ENCODE results near the gene RSPH4A.

RSPH4A gene

GRCh38 chr6:116624036-116624805 lies 7.9 kb downstream of the RSPH4A start:
- TF ChIP-seq TAF1 (IDR thresholded peaks at IDR 0.05; ENCODE audit: borderline replicate concordance, insufficient read depth, low read length) (no peak), FOXP2 (optimal IDR thresholded peaks at IDR 0.05; ENCODE audit: borderline replicate concordance, extremely low read depth, extremely low read length, insufficient read depth) (no peak), SIN3A (IDR thresholded peaks at IDR 0.05; ENCODE audit: borderline replicate concordance, insufficient read depth, low read length) (no peak), REST (IDR thresholded peaks at IDR 0.05; ENCODE audit: insufficient read depth in 1 of 2, low read depth in 2 of 2, low read length in 2 of 2) (no peak), POLR2AphosphoS5 (IDR thresholded peaks at IDR 0.05; ENCODE audit: low read depth, low read length) (no peak)

- no peak for TF ChIP-seq SIN3A (IDR thresholded peaks at IDR 0.05; ENCODE audit: borderline replicate concordance, insufficient read depth, low read length)
- TF ChIP-seq TAF1 (IDR thresholded peaks at IDR 0.05; ENCODE audit: borderline replicate concordance, insufficient read depth, low read length) = no peak
- TF ChIP-seq POLR2AphosphoS5 (IDR thresholded peaks at IDR 0.05; ENCODE audit: low read depth, low read length) = no peak
- no peak for TF ChIP-seq REST (IDR thresholded peaks at IDR 0.05; ENCODE audit: insufficient read depth in 1 of 2, low read depth in 2 of 2, low read length in 2 of 2)
- TF ChIP-seq FOXP2 (optimal IDR thresholded peaks at IDR 0.05; ENCODE audit: borderline replicate concordance, extremely low read depth, extremely low read length, insufficient read depth) = no peak
Observed at GRCh38 chr6:116625872-116626271, 9.6 kb downstream of the RSPH4A start.

- TF ChIP-seq TAF1 (IDR thresholded peaks at IDR 0.05; ENCODE audit: borderline replicate concordance, insufficient read depth, low read length) (0 out of 2 replicates have a peak, but pooled peaks have one; percentile 17), POLR2AphosphoS5 (IDR thresholded peaks at IDR 0.05; ENCODE audit: low read depth, low read length) (no peak), FOXP2 (optimal IDR thresholded peaks at IDR 0.05; ENCODE audit: borderline replicate concordance, extremely low read depth, extremely low read length, insufficient read depth) (no peak), SIN3A (IDR thresholded peaks at IDR 0.05; ENCODE audit: borderline replicate concordance, insufficient read depth, low read length) (no peak), REST (IDR thresholded peaks at IDR 0.05; ENCODE audit: insufficient read depth in 1 of 2, low read depth in 2 of 2, low read length in 2 of 2) (no peak)
Observed at GRCh38 chr6:116629563-116629981, 13.3 kb downstream of the RSPH4A start.

GRCh38 chr6:116631379-116631990 lies 15.2 kb downstream of the RSPH4A start:
- TF ChIP-seq POLR2AphosphoS5 (IDR thresholded peaks at IDR 0.05; ENCODE audit: low read depth, low read length) = no peak
- TF ChIP-seq REST (IDR thresholded peaks at IDR 0.05; ENCODE audit: insufficient read depth in 1 of 2, low read depth in 2 of 2, low read length in 2 of 2) = no peak
- no peak for TF ChIP-seq TAF1 (IDR thresholded peaks at IDR 0.05; ENCODE audit: borderline replicate concordance, insufficient read depth, low read length)
- TF ChIP-seq SIN3A (IDR thresholded peaks at IDR 0.05; ENCODE audit: borderline replicate concordance, insufficient read depth, low read length) = no peak
- TF ChIP-seq FOXP2 (optimal IDR thresholded peaks at IDR 0.05; ENCODE audit: borderline replicate concordance, extremely low read depth, extremely low read length, insufficient read depth) = no peak

All from PFSK-1 (cell line).